Measurements from ENCODE around the gene SMIM35. TPM values are rescaled to one million over a fixed set of nuclear protein-coding genes. Genes with fewer than 3 reads are reported as not detected.

SMIM35 gene
- polyA plus RNA-seq, 1 of the 3 experiments (the other 2 are of a cell fraction), result not detected

DNA sequence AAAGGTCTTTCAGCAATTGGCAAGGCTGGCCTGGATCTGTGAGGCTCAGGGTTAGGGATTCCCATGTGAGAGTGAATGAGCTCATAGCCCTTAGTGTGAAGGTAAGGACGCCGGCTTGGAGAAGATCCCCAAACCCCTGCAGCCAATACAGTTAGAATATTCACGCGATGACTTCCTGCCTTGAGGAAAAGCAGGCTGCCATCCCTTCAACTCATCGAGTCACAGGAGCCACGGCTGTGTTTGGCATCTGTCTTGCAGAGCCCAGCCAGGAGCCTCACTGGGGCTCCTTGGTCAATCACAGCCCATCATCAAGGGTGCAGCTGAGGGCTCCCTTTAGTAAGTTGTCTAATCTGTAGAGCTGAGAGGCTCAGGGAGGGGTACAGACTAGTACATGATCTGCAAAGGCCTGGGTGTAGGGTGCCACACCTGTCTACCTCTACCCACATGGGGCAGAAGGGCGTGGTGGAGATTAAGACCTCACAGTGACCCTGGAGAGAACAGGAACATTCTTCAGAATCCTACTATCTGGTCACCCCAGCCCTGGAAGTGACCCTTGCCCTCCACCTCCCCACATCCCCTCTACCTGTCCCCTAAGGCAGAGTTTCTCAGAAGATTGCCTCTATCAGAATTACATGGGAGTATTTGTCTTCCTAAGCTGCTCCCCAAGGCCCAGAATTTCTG, 82.1 kb downstream of the SMIM35 start:
- Histone ChIP-seq H3K27me3 (ENCODE audit: insufficient read depth) (no peaks in the 10 kb centered on the region), H2AFZ (ENCODE audit: low read depth) (no peak overlapping the region), H3K27ac (ENCODE audit: low read depth in 2 of 2, low read length in 1 of 2) (no peak overlapping the region), H3K9me2 (no peaks in the 10 kb centered on the region), H3K4me1 (ENCODE audit: control insufficient read depth in 1 of 2, insufficient read depth in 2 of 2, low read depth in 1 of 2, low read length in 1 of 2) (no peaks in the 10 kb centered on the region), H3K9me3 (no peaks in the 10 kb centered on the region), H3K36me3 (replicated peaks in 1 of 2; ENCODE audit: control insufficient read depth in 1 of 2, insufficient read depth in 2 of 2, low read length in 1 of 2) (no peaks in the 10 kb centered on the region), H3K79me2 (ENCODE audit: insufficient read depth) (no peaks in the 10 kb centered on the region), H3K4me2 (no peak overlapping the region), H3K9ac (no peak overlapping the region), H4K20me1 (ENCODE audit: insufficient read depth) (no peaks in the 10 kb centered on the region), H3F3A (replicated peaks; ENCODE audit: insufficient read depth) (no peaks in the 10 kb centered on the region), H3K4me3 (ENCODE audit: low read depth in 2 of 2, low read length in 1 of 2) (no peak overlapping the region)
- 13% methylated on average over 3 of the region's 7 CpGs for WGBS (ENCODE audit: low lambda C conversion rate)
- ChIA-PET POLR2A (no interaction called here), CTCF (interaction anchor here (1.1 to 1.3 kb wide), 2 partner anchors 49 to 187 kb away, joined by 3 read pairs; no protein-coding TSS in a partner anchor)
- DNase-seq, result no peak
- TF ChIP-seq GATA2 (CRISPR knock-in tag; IDR thresholded peaks at IDR 0.05), result no peak
- no peak for TF ChIP-seq MEF2A (IDR thresholded peaks at IDR 0.05; ENCODE audit: borderline replicate concordance, low read depth)
- no peak for TF ChIP-seq RCOR1 (IDR thresholded peaks at IDR 0.05; ENCODE audit: low read length)
- TF ChIP-seq, protein P1, sequence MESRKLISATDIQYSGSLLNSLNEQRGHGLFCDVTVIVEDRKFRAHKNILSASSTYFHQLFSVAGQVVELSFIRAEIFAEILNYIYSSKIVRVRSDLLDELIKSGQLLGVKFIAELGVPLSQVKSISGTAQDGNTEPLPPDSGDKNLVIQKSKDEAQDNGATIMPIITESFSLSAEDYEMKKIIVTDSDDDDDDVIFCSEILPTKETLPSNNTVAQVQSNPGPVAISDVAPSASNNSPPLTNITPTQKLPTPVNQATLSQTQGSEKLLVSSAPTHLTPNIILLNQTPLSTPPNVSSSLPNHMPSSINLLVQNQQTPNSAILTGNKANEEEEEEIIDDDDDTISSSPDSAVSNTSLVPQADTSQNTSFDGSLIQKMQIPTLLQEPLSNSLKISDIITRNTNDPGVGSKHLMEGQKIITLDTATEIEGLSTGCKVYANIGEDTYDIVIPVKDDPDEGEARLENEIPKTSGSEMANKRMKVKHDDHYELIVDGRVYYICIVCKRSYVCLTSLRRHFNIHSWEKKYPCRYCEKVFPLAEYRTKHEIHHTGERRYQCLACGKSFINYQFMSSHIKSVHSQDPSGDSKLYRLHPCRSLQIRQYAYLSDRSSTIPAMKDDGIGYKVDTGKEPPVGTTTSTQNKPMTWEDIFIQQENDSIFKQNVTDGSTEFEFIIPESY (IDR thresholded peaks at IDR 0.05; ENCODE audit: borderline replicate concordance, low read depth), result no peak
- TF ChIP-seq FOXM1 (IDR thresholded peaks at IDR 0.05; ENCODE audit: low read depth), result no peak
- TF ChIP-seq FOSL2 (IDR thresholded peaks at IDR 0.05; ENCODE audit: borderline replicate concordance, low read depth), result no peak
- TF ChIP-seq MXI1 (IDR thresholded peaks at IDR 0.05; ENCODE audit: low read depth, low read length), result no peak

DNA sequence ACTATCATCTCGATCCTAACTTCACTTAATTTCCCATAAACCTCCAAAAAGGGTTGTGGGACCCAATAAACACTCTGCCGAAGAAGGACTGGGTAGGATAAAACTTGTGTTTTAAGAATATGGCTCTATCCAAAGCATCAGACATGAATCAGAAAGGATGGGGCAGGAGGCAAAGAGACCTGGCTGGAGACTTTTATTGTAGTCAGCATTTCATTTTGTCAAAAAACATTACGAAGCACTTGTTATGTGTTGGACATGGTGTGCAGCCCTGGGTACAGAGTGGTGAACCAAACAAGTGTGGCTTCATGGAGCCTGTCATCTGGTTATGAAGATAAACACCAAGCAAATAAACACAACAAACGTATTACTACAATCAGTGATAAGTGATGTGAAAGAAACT, 83.3 kb downstream of the SMIM35 start:
- no peak for DNase-seq
- Histone ChIP-seq H3K9me3 (no peaks in the 10 kb centered on the region), H3K27ac (ENCODE audit: low read depth in 2 of 2, low read length in 1 of 2) (no peak overlapping the region), H4K20me1 (ENCODE audit: insufficient read depth) (no peaks in the 10 kb centered on the region), H3K9me2 (no peaks in the 10 kb centered on the region), H3K9ac (no peak overlapping the region), H2AFZ (ENCODE audit: low read depth) (no peak overlapping the region), H3K4me2 (no peak overlapping the region), H3F3A (replicated peaks; ENCODE audit: insufficient read depth) (no peaks in the 10 kb centered on the region), H3K4me1 (ENCODE audit: control insufficient read depth in 1 of 2, insufficient read depth in 2 of 2, low read depth in 1 of 2, low read length in 1 of 2) (no peaks in the 10 kb centered on the region), H3K4me3 (ENCODE audit: low read depth in 2 of 2, low read length in 1 of 2) (no peak overlapping the region), H3K79me2 (ENCODE audit: insufficient read depth) (no peaks in the 10 kb centered on the region), H3K36me3 (replicated peaks in 1 of 2; ENCODE audit: control insufficient read depth in 1 of 2, insufficient read depth in 2 of 2, low read length in 1 of 2) (no peaks in the 10 kb centered on the region), H3K27me3 (ENCODE audit: insufficient read depth) (no peaks in the 10 kb centered on the region)
- WGBS (ENCODE audit: low lambda C conversion rate), result 23% methylated on average over 4 of the region's 4 CpGs
- POLR2A ChIA-PET, result no interaction called here
- CTCF ChIA-PET, result no interaction called here
- no peak for TF ChIP-seq TAF1 (IDR thresholded peaks at IDR 0.05; ENCODE audit: borderline replicate concordance, low read depth, low read length)
- TF ChIP-seq, protein P2, sequence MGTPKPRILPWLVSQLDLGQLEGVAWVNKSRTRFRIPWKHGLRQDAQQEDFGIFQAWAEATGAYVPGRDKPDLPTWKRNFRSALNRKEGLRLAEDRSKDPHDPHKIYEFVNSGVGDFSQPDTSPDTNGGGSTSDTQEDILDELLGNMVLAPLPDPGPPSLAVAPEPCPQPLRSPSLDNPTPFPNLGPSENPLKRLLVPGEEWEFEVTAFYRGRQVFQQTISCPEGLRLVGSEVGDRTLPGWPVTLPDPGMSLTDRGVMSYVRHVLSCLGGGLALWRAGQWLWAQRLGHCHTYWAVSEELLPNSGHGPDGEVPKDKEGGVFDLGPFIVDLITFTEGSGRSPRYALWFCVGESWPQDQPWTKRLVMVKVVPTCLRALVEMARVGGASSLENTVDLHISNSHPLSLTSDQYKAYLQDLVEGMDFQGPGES (IDR thresholded peaks at IDR 0.05; ENCODE audit: low read depth, low read length), result no peak
- TF ChIP-seq CHD2 (IDR thresholded peaks at IDR 0.05; ENCODE audit: low read length, partially characterized antibody), result no peak
- TF ChIP-seq JUND (IDR thresholded peaks at IDR 0.05), result no peak
- TF ChIP-seq, protein P3, sequence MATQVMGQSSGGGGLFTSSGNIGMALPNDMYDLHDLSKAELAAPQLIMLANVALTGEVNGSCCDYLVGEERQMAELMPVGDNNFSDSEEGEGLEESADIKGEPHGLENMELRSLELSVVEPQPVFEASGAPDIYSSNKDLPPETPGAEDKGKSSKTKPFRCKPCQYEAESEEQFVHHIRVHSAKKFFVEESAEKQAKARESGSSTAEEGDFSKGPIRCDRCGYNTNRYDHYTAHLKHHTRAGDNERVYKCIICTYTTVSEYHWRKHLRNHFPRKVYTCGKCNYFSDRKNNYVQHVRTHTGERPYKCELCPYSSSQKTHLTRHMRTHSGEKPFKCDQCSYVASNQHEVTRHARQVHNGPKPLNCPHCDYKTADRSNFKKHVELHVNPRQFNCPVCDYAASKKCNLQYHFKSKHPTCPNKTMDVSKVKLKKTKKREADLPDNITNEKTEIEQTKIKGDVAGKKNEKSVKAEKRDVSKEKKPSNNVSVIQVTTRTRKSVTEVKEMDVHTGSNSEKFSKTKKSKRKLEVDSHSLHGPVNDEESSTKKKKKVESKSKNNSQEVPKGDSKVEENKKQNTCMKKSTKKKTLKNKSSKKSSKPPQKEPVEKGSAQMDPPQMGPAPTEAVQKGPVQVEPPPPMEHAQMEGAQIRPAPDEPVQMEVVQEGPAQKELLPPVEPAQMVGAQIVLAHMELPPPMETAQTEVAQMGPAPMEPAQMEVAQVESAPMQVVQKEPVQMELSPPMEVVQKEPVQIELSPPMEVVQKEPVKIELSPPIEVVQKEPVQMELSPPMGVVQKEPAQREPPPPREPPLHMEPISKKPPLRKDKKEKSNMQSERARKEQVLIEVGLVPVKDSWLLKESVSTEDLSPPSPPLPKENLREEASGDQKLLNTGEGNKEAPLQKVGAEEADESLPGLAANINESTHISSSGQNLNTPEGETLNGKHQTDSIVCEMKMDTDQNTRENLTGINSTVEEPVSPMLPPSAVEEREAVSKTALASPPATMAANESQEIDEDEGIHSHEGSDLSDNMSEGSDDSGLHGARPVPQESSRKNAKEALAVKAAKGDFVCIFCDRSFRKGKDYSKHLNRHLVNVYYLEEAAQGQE (IDR thresholded peaks at IDR 0.05; ENCODE audit: low read depth, low read length), result no peak
- no peak for TF ChIP-seq GABPA (IDR thresholded peaks at IDR 0.05; ENCODE audit: low read depth)
- no peak for TF ChIP-seq SMC3 (IDR thresholded peaks at IDR 0.05; ENCODE audit: low read depth, low read length)
- no peak for TF ChIP-seq RFX5 (IDR thresholded peaks at IDR 0.05; ENCODE audit: low read length)
- no peak for TF ChIP-seq FOXJ3 (CRISPR knock-in tag; IDR thresholded peaks at IDR 0.05)
- no peak for TF ChIP-seq RXRA (IDR thresholded peaks at IDR 0.05; ENCODE audit: borderline replicate concordance, low read depth)
- TF ChIP-seq GATA2 (CRISPR knock-in tag; IDR thresholded peaks at IDR 0.05), result no peak
- TF ChIP-seq, protein P4, sequence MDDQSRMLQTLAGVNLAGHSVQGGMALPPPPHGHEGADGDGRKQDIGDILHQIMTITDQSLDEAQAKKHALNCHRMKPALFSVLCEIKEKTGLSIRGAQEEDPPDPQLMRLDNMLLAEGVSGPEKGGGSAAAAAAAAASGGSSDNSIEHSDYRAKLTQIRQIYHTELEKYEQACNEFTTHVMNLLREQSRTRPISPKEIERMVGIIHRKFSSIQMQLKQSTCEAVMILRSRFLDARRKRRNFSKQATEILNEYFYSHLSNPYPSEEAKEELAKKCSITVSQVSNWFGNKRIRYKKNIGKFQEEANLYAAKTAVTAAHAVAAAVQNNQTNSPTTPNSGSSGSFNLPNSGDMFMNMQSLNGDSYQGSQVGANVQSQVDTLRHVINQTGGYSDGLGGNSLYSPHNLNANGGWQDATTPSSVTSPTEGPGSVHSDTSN (IDR thresholded peaks at IDR 0.05), result no peak

Measured in SK-N-SH (cell line).